GM18870 (cell line): ENCODE data around the gene LRFN2.

Experiments used
- ATAC-seq: cut with Tn5 transposase; IDR thresholded peaks from one replicate; pipeline ENCODE4 v1.9.1; 2021; ENCODE audit warnings: moderate library complexity; ENCODE audit not compliant: unreplicated experiment

LRFN2 gene

GRCh38 chr6:40480678-40481077, 106.5 kb downstream of the LRFN2 start:
- ATAC-seq = no peak

- no peak for ATAC-seq
Measured at GRCh38 chr6:40479706-40480105, 107.5 kb downstream of the LRFN2 start.

- ATAC-seq = no peak
Measured at GRCh38 chr6:40477246-40478126, 109.7 kb downstream of the LRFN2 start.

- no peak for ATAC-seq
Measured at GRCh38 chr6:40476673-40477072, 110.5 kb downstream of the LRFN2 start.

GRCh38 chr6:40474937-40475336, 112.2 kb downstream of the LRFN2 start:
- no peak for ATAC-seq

- no peak for ATAC-seq
Measured at GRCh38 chr6:40473026-40473425, 114.1 kb downstream of the LRFN2 start.

GRCh38 chr6:40472353-40472752, 114.8 kb downstream of the LRFN2 start:
- ATAC-seq = no peak

GRCh38 chr6:40471243-40471642, 115.9 kb downstream of the LRFN2 start:
- ATAC-seq = no peak

GRCh38 chr6:40469323-40469722, 117.8 kb downstream of the LRFN2 start:
- ATAC-seq = no peak

GRCh38 chr6:40466986-40467539, 120.1 kb downstream of the LRFN2 start:
- no peak for ATAC-seq

- no peak for ATAC-seq
Measured at GRCh38 chr6:40461643-40462042, 125.5 kb downstream of the LRFN2 start.

- ATAC-seq = no peak
Measured at GRCh38 chr6:40460380-40460779, 126.8 kb downstream of the LRFN2 start.

- no peak for ATAC-seq
Measured at GRCh38 chr6:40457261-40457660, 129.9 kb downstream of the LRFN2 start.

GRCh38 chr6:40456390-40457013, 130.7 kb downstream of the LRFN2 start:
- no peak for ATAC-seq

GRCh38 chr6:40455686-40456389, 131.3 kb downstream of the LRFN2 start:
- ATAC-seq = no peak

- no peak for ATAC-seq
Measured at GRCh38 chr6:40450483-40450882, 136.7 kb downstream of the LRFN2 start.

GRCh38 chr6:40444811-40445210, 142.4 kb downstream of the LRFN2 start:
- ATAC-seq = no peak

- no peak for ATAC-seq
Measured at GRCh38 chr6:40444312-40444711, 142.9 kb downstream of the LRFN2 start.

- no peak for ATAC-seq
Measured at GRCh38 chr6:40443842-40444241, 143.3 kb downstream of the LRFN2 start.

- ATAC-seq = no peak
Measured at GRCh38 chr6:40442591-40442990, 144.6 kb downstream of the LRFN2 start.

GRCh38 chr6:40441150-40441549, 146.0 kb downstream of the LRFN2 start:
- ATAC-seq = no peak
